Esophagus squamous epithelium (tissue), 5 donors: ENCODE results near the gene RHBDL3. TPM values are rescaled to one million over a fixed set of nuclear protein-coding genes. Genes with fewer than 3 reads are reported as not detected.
A peak's percentile ranks its signal among the peaks of the same experiment; 100 is the strongest.

Experiments
- DNase-seq: peaks from one replicate; lab custom pipeline; 2025; lab: John Stamatoyannopoulos, UW
- H3K27ac ChIP-seq, 4 donors: fragments of 200-600 bp; sonication (generic); one replicate each; pipeline ENCODE4 v1.5.1; 2016 to 2019; ENCODE audit warnings: mild to moderate bottlenecking in 1 of 4
- H3K27me3 ChIP-seq, 4 donors: fragments of 200-600 bp; sonication (generic); 1 replicate in 3 of 4; 2 replicates in 1 of 4; pipeline versions ENCODE4 v1.5.1 to v1.6.0; 2017 to 2021; ENCODE audit warnings: antibody characterized with exemption in 1 of 4
- H3K36me3 ChIP-seq, 3 donors: fragments of 200-600 bp; sonication (generic); one replicate each; pipeline ENCODE4 v1.5.1; 2016 to 2019
- H3K4me1 ChIP-seq, 3 donors: fragments of 200-600 bp; sonication (generic); one replicate each; pipeline ENCODE4 v1.5.1; 2017 to 2019
- H3K4me3 ChIP-seq, 4 donors: fragments of 200-600 bp; sonication (generic); 1 replicate in 3 of 4; 2 replicates in 1 of 4; pipeline ENCODE4 v1.5.1; 2016 to 2019; ENCODE audit warnings: mild to moderate bottlenecking in 2 of 4, moderate library complexity in 1 of 4
- H3K9me3 ChIP-seq, 3 donors: fragments of 200-600 bp; sonication (generic); one replicate each; pipeline ENCODE4 v1.5.1; 2016 to 2019
- POLR2A ChIP-seq, 4 donors: fragments of 450-650 bp; IDR thresholded peaks; one replicate each; pipeline ENCODE4 v1.6.1; 2017; ENCODE audit warnings: antibody characterized with exemption in 4 of 4, mild to moderate bottlenecking in 4 of 4, moderate library complexity in 3 of 4
- WGBS, 2 donors: methylation state at CpG; one replicate each; pipeline ENCODE4 v1.1.5; 2018; 5-methylcytosine and 5-hydroxymethylcytosine counted together
- intact Hi-C: fragments of 100-400 bp; cut with DNase I; formaldehyde crosslinking; loops from one replicate; pipeline ENCODE4 v1.15.0; 2022
- total RNA-seq, 4 donors: library from RNA; depleted of rRNA; stranded (reverse); fragments of >200 nt; gene quantifications; one replicate each; pipeline ENCODE4 v1.1.0, GENCODE V29; 2016
- TF ChIP-seq, protein P1 (sequence below), 6 experiments: fragments of 450-650 bp in 4 of 6; fragments of 200-600 bp in 2 of 6; sonication (generic) in 2 of 6; IDR thresholded peaks; one replicate each; pipeline ENCODE4 v1.5.1; 2016 to 2019; ENCODE audit warnings: antibody characterized with exemption in 6 of 6, mild to moderate bottlenecking in 4 of 6, moderate library complexity in 4 of 6
- donor health status: DM: yes; HTN: yes; CAD: no.

The RHBDL3 gene
- total RNA-seq, 4 donors from 2014 or later: 0.09 to 1.1 (median 0.76) TPM; not detected in 1

DNA sequence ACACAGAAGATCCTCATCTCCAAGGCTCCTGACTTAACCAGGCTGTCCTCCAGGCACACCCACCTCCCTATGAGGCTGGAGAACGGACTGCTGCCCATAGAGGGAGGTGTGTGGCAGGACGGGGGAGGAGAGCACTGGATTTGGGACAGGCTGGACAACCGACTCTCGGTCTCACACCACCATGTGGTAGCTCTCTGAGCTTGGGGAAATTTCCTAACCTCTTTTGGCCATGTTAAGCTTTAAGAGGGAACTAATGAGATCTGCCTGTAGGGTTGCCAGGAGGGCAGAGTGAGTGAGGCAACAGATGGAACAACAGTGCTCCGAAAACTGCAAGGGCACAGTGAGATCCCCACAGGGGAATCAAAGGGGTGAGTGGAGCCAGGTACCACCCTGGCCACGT lies 32.7 kb downstream of the RHBDL3 start:
- TF ChIP-seq, protein P1, sequence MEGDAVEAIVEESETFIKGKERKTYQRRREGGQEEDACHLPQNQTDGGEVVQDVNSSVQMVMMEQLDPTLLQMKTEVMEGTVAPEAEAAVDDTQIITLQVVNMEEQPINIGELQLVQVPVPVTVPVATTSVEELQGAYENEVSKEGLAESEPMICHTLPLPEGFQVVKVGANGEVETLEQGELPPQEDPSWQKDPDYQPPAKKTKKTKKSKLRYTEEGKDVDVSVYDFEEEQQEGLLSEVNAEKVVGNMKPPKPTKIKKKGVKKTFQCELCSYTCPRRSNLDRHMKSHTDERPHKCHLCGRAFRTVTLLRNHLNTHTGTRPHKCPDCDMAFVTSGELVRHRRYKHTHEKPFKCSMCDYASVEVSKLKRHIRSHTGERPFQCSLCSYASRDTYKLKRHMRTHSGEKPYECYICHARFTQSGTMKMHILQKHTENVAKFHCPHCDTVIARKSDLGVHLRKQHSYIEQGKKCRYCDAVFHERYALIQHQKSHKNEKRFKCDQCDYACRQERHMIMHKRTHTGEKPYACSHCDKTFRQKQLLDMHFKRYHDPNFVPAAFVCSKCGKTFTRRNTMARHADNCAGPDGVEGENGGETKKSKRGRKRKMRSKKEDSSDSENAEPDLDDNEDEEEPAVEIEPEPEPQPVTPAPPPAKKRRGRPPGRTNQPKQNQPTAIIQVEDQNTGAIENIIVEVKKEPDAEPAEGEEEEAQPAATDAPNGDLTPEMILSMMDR (IDR thresholded peaks at IDR 0.05): no peak
- no peak for TF ChIP-seq POLR2A (IDR thresholded peaks at IDR 0.05)
- no peak overlapping the region for H3K4me3 ChIP-seq
- WGBS, 2 donors: 69 to 85% methylated on average over 2 to 4 of the region's 6 CpGs
- no peaks in the 10 kb centered on the region for H3K9me3 ChIP-seq
- H3K36me3 ChIP-seq: no peaks in the 10 kb centered on the region
- intact Hi-C loops: no loop called here
- H3K27ac ChIP-seq: peak overlapping the region in 2 of 4 donors; percentile 30 to 36
- DNase-seq: no peak
- H3K27me3 ChIP-seq: no peaks in the 10 kb centered on the region
- peaks cover 0 to 14% (median 0%) of the 10 kb centered on the region in 3 donors for H3K4me1 ChIP-seq

- 43 to 50% methylated on average over 10 to 13 of the region's 13 CpGs for WGBS, 2 donors
- H3K36me3 ChIP-seq: no peaks in the 10 kb centered on the region
- no peaks in the 10 kb centered on the region for H3K9me3 ChIP-seq
- no peak for TF ChIP-seq POLR2A (IDR thresholded peaks at IDR 0.05)
- TF ChIP-seq, protein P1 (IDR thresholded peaks at IDR 0.05): no peak
- no peaks in the 10 kb centered on the region for H3K27me3 ChIP-seq
- DNase-seq: no peak
- H3K4me1 ChIP-seq: peaks cover 0 to 14% (median 0%) of the 10 kb centered on the region in 3 donors
- H3K27ac ChIP-seq: peak overlapping the region in 2 of 4 donors; percentile 30 to 36
- H3K4me3 ChIP-seq: no peak overlapping the region
- intact Hi-C loops: no loop called here
These were observed 33.3 kb downstream of the RHBDL3 start for GRCh38 chr17:32298721-32299579.

GRCh38 chr17:32299580-32300164 lies 34.0 kb downstream of the RHBDL3 start:
- no peak for TF ChIP-seq POLR2A (IDR thresholded peaks at IDR 0.05)
- TF ChIP-seq, protein P1 (IDR thresholded peaks at IDR 0.05): no peak

GRCh38 chr17:32302037-32302436 lies 36.4 kb downstream of the RHBDL3 start:
- intact Hi-C loops: no loop called here
- no peak for TF ChIP-seq POLR2A (IDR thresholded peaks at IDR 0.05)
- TF ChIP-seq, protein P1 (IDR thresholded peaks at IDR 0.05): no peak
- DNase-seq: no peak
- Histone ChIP-seq H3K9me3 (no peaks in the 10 kb centered on the region), H3K4me1 (peaks cover 0 to 14% (median 0%) of the 10 kb centered on the region in 3 donors), H3K4me3 (no peak overlapping the region), H3K27ac (no peak overlapping the region), H3K27me3 (no peaks in the 10 kb centered on the region), H3K36me3 (no peaks in the 10 kb centered on the region)
- 80 to 82% methylated on average over 4 of the region's 4 CpGs for WGBS, 2 donors

More at GRCh38 chr17:32299580-32300164, 34.0 kb downstream of the RHBDL3 start:
- Histone ChIP-seq H3K4me3 (no peak overlapping the region), H3K27ac (no peak overlapping the region), H3K9me3 (no peaks in the 10 kb centered on the region), H3K27me3 (no peaks in the 10 kb centered on the region), H3K36me3 (no peaks in the 10 kb centered on the region), H3K4me1 (peaks cover 0 to 14% (median 0%) of the 10 kb centered on the region in 3 donors)
- intact Hi-C loops: no loop called here
- WGBS, 2 donors: 88% methylated on average over 6 to 7 of the region's 7 CpGs
- no peak for DNase-seq
